GM21619 (cell line): ENCODE measurements around the gene MCRIP2.

ENCODE experiments used
- ATAC-seq: cut with Tn5 transposase; IDR thresholded peaks from one replicate; pipeline ENCODE4 v1.9.1; 2021; ENCODE audit not compliant: unreplicated experiment

The MCRIP2 gene

DNA sequence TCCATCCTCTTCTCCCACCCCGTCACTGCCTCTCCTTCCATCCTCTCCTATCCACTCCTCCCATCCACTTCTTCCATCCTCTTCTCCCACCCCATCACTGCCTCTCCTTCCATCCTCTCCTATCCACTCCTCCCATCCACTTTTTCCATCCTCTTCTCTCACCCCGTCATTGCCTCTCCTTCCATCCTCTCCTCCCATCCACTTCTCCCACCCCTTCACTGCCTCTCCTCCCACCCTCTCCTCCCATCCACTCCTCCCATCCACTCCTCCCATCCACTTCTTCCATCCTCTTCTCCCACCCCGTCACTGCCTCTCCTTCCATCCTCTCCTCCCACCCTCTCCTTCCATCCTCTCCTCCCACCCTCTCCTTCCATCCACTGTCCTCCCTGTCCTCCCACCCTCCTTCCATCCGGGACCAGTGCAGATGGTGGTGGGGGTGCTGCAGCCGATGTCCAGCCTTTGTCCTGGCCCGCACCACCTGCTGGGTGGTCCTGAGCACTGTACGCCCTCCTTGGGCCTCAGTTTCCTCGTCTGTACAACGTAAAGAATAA, 9.7 kb upstream of the MCRIP2 start:
- no peak for ATAC-seq

DNA sequence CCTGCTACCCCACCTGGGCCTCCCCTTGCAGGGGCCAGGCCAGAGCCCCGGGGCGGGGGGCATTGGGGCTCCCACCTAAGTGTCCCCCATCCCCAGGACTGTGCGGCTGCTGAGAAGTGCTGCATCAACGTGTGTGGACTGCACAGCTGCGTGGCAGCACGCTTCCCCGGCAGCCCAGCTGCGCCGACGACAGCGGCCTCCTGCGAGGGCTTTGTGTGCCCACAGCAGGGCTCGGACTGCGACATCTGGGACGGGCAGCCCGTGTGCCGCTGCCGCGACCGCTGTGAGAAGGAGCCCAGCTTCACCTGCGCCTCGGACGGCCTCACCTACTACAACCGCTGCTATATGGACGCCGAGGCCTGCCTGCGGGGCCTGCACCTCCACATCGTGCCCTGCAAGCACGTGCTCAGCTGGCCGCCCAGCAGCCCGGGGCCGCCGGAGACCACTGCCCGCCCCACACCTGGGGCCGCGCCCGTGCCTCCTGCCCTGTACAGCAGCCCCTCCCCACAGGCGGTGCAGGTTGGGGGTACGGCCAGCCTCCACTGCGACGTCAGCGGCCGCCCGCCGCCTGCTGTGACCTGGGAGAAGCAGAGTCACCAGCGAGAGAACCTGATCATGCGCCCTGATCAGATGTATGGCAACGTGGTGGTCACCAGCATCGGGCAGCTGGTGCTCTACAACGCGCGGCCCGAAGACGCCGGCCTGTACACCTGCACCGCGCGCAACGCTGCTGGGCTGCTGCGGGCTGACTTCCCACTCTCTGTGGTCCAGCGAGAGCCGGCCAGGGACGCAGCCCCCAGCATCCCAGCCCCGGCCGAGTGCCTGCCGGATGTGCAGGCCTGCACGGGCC, 8.9 kb upstream of the MCRIP2 start:
- ATAC-seq, result no peak

DNA sequence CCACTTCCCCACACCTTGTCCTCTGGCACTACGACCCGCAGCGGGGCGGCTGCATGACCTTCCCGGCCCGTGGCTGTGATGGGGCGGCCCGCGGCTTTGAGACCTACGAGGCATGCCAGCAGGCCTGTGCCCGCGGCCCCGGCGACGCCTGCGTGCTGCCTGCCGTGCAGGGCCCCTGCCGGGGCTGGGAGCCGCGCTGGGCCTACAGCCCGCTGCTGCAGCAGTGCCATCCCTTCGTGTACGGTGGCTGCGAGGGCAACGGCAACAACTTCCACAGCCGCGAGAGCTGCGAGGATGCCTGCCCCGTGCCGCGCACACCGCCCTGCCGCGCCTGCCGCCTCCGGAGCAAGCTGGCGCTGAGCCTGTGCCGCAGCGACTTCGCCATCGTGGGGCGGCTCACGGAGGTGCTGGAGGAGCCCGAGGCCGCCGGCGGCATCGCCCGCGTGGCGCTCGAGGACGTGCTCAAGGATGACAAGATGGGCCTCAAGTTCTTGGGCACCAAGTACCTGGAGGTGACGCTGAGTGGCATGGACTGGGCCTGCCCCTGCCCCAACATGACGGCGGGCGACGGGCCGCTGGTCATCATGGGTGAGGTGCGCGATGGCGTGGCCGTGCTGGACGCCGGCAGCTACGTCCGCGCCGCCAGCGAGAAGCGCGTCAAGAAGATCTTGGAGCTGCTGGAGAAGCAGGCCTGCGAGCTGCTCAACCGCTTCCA, 8.1 kb upstream of the MCRIP2 start:
- ATAC-seq, result no peak

DNA sequence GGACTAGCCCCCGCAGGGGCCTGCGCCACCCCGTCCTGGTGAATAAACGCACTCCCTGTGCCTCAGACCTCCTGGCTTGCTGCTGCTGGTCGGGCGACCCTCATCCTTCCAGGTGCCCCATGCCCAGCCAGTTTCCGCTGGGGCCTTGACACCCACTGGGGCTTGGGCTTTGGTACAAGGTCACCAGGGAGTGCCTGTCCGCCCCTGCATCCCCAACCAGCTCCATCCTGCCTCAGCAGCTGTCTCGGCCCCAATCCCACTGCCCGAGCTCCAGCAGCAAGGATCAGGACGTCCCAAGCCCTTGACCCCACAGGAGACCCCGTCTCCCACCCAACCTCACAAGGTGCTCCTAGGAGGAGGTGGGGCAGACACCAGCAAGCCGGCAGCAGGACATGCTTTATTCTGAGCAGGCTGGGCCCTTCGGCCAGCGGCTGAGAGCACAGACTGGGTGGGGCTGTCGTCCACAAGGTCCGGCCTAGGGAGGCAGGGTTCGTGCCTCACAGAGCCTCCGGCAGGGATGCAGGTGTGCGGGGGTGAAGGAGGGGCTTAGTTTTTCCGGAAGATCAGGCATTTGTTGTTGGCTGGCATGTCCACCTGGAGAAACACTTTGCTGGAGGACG, 7.5 kb upstream of the MCRIP2 start:
- ATAC-seq, result no peak

DNA sequence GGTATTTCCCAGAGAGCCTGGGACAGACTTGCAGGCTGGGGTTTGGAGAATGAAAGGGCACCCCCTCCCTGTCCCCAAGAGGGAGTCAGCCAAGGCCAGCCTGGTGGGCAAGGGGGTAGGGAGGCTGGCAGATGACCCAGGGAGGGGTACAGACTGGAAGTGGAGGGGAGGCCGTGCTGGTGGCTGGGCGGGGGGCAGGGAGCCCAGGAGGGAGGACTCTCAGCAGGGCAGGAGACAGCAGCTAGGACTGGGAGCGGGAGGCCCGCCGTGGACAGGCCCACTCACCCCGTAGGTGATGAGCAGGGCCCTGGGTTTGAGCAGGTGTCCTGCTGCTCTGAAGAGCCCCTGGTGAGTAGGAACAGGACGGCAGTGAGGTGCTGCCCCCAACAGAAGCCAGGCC, 6.6 kb upstream of the MCRIP2 start:
- ATAC-seq, result no peak

DNA sequence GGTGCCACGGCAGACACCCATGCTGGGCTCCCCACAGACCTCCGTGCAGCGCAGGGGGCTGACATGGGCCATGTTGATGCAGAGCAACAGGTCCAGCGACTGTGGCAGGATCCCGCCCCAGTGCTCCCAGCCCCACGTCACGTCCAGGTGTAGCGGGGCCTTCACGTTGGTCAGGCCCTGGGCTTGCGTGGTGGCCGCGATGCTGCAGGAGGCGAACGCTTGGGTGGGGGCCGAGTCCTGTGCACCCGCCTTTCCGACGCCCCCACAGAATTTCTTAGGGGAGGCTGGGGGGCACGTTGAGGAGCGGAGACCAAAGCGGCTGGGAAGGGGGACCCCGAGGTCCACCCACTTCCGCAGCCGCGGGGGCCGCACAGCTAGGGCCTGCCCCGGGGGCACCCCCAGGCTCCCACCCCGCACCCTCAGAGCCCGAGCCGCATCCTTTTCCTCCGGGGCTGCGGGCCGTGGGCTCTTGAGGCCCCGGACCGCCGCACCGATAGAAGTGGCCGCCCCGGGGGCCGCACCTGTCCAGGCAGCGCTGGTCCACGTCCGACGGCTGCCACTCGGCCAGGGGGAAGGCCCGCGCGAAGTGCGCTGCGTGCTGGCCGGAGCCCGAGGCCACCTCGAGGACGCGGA, 5.9 kb upstream of the MCRIP2 start:
- peak; percentile 12 for ATAC-seq

DNA sequence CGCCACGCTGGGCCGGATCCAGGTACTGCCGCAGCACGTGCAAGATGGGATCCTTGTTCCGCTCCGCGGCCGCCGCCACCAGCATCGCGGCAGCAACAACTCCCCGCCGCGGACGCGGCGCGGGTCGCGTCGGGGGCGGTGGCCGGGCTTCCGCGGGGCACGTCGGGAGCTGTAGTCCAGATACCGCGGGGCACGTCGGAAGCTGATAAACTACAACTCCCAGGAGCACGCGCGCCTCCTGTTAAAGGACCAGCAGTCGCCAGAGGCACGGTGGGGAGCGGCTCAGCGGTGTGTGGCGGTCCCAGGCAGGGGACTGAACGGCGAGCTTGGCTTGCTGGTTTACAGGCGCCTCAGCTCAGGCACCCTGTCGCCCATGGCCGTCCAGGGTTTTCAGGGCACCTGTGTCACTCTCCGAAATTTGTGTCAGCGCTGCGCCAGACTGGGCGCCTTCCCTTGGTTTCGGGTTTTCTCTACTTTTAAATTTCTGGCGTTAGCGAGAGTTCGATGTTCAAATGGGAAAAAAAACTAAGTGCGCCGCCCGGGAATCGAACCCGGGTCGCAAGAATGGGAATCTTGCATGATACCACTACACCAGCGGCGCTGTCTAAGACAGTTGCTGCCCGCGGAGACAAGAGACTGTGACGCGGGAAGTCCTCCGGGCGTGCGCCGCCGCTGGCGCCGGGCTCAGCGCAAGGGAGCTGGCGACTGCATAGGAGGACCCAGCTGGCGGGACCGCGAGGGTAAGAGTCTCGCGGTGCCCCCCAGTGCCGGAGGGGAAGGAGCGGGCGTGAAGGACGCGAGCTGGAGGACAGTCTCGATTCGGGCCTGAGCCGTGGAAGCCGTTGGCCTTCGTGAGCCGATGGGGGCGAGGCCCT, 5.2 kb upstream of the MCRIP2 start, which contains the start of gene METTL26:
Gene METTL26, minus strand, starts transcription at position 100 of the 875 bp plus-strand sequence. Its CDS starts 15 bp downstream, at position 85.
- peak; percentile 69 for ATAC-seq

DNA sequence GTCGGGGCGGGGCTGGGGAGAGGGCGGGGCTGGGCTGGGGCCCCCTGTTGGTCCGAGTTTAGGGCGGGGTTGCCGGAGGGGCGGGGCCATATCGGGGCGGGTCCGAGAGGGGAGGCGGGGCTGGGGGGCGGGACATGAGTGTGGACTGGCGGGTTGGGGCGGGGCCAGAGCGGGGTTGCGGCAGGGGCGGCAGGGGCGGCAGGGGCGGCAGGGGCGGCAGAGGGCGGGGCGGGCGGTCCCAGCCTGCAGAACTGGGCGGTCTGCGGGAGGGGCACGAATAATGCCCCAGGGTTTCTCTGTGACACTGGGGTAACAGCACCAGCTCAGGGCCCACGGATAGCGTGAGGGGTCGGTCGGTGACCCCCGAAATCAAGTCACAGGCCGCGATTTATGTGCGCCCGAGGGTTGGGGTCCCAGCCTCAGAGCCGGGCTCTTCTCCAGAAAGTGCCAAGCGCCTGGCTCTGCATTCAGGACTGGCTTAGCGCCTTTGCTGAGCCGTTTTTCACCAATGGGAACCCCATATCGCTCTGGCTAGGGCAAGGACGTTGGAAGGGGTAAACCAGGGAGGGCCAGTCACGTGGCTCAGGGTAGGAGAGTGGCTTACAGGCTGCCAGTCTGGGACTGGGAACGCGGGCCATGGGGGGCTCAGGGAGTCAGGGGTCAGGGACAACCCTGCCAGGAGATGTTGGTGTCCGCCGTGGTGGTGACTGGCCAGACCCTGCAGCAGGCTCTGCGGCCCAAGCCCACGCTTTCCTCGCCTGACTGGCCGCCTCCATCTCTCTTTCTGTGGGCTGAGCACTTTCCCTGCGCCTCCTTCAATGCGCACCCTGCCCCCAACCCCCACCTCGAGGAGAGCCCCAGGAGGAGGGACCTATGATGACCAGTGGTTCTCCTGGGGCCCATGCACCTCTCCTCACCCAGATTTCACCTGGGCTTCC, 4.3 kb upstream of the MCRIP2 start:
- no peak for ATAC-seq

DNA sequence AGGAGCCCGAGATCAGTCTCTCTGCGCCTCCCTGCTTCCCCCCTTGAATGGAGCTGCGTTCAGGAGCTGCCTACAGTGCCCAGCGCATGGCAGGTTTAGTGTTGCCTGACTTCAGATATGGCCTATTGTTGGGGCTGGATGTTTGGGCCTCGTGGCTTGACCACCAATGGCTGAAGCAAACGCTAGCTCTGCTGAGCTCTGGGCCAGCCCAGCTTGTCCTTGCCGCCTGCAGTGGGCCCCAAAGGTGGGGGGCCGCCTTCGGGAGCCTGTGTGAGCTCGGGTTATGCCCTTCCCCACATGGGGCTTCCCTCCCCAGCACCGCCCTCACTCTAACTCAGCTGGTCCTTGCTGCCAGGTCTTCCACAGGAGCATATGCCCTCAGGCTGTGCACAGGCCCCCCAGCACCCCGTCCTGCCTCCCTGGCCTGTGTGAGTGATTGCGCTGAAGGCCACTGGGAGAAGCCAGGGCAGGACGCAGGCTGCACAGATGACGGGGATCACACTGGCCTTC, 3.5 kb upstream of the MCRIP2 start:
- ATAC-seq, result no peak

DNA sequence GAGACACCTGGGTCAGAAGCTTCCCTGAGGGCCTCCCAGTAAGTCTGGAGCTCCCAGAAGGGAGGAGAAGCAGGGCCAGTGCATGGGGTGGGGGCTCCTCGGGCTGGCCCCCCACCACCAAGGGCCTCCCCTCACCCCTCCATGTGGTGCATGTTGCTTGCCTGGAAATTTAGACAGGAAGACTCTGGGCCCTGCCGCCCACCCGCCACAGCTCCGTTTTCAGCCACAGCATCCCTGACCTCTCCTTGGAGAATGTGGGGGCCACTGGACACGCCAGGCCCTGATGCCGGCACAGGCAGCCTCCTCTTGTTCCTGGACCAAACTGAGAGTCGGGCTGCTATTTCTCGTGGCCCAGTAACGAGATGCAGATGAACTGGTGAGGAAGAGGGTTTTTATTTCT, 2.8 kb upstream of the MCRIP2 start:
- ATAC-seq, result no peak

DNA sequence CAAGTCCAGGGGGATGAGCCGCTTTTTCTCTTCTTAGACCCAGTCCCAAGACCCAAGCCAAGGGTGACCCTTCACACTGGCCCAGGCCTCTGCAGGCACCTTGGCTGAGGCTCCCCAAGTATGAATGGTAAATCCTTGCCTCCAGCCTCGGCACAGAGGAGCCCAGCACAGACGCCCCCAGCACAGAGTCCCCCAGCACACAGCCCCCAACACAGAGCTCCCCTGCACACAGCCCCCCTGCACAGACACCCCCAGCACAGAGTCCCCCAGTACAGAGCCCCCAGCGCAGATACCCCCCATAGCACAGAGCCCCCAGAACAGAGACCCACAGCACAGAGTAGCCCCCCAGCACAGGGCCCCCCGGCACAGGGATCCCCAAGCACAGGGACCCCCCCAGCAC, 1.0 kb upstream of the MCRIP2 start:
- ATAC-seq, result no peak

DNA sequence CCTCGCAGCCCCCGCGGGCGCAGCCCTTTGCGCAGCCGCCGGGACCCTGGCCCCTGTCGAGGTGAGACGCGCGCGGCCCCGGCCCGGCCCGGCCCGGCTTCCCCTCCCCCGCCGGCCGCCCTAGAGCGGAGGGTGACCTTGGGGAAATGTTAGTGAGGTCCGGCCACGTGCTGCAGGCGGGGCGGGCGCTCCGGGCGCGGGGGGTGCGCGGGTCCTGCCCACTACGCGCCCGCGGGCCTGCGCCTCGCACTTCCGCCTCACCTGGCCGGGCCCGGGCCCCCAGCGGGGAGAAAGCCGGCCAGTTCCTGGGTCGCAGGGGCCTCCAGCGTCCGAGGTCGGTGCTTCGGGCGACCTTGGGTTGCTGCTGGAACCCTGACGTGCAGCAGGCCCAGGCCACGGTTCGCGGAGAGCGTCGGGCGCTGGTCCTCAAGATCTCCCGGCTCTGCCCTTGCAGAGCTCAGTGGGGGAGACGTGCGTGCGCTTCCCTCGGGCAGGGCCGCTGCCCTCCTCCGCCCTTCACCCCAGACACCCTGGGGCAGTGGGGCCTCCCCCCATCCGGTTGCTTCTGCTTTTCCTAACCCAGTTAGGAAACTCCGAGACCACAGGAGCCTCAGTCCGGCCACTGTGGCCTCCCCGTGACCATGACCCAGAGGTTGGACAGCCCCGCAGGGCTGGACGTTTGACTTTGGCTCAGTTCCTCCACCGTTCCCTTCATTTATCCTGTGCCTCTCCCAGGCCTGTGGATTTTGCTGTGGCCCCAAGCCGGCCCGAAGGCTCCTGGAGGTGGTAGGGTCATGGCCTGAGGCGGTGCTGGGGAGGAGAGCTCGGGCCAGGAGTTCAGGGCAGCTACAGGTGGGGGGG, 791 bp downstream of the MCRIP2 start:
- peak; percentile 34 for ATAC-seq

DNA sequence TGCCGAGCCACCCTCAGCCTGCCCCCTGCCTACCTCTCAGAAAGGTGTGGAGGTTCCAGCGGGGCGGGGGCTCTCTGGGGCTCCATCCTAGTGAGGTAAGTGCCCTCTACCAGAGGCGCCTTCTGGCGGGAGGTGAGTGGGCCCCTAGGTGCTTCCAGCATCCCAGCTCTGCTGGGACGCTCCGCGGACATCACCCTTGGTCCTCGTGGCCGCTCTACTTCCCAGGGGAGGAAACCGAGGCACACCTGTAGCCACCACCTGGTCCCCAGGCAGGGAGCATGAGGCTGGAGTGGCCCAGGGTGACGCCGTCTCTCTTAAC, 1.4 kb downstream of the MCRIP2 start:
- ATAC-seq, result no peak

DNA sequence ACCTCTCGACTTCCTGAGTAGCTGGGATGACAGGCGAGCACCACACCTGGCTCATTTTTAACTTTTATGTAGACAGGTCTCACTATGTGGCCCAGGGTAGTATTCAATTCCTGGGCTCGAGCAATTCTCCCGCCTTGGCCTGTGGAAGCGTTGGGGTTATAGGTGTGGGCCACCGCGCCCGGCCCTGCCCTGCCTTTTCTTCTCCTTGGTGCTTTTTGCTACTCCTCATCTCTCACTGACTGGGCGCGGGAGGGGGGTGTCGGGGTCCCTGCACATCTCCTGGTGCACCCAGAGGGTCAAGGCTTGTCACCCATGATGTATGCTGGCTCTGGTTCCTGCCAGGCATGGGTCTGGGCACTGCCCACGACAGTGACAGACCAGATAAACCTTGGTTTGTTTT, 2.9 kb downstream of the MCRIP2 start:
- no peak for ATAC-seq

DNA sequence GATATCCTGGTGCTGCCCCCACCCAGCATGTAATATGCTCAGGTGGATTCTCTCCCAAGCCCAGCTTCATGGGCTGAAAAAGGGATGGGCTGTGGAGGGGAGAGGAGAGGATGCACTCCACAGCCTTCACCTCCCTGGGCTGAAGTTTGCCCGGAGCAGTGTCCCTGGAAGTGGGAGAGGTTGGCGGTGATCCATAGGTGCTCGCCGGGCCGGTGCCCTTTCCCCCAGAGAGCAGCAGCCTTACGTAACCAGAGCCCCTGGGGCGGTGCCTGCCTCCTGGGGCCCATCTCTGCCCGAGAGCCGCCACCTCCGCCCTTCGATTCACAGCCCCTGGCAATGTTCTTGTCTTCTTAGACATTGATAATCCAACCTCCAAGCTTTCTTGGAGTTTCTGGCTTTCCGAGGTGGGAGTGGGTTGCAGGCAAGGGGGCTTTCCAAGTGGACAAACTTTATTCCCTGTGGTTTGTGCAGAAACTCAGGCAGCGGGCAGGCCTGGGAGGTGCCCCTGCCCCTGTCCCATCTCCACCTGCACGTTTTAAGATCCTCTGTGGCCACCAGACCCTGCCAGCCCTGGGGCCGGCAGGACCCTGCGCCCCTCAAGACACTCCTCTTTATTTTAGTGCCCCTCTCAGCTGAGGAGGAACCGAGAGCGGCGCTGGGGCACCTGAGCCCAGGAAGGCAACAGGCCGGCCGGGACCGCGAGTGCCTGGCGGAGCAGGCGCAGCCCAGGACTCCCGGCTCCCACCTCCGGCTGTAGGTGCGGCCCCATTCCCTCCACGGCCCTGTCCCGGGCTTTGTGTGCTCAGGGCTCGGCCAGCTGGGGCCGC, 4.4 kb downstream of the MCRIP2 start:
- no peak for ATAC-seq

DNA sequence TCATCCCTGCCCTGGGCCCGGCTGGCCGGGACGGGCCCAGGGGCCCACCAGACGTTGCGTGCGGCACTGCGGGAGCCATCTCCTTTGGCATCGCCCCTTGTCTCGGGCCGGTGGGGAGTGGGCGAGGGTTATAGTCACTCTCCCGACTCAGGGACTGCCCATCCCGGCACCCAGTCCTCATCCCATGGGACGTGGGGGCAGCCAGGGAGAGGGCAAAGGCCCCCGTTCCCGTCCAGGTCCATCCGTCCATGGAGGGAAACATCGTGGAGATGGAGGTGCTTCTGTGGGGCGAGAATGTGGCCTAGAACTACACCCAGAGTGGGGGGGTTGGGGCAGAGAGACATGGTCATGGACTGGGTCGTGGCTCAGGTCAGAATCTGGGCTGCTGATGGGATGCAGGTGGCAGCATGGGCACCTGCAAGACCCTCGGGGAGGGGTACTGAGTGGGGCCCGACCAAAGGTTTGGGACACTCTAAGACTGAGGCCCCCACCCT, 5.1 kb downstream of the MCRIP2 start:
- ATAC-seq, result no peak
